WTC11 (cell line): ENCODE measurements around the gene FBXL2. TPM values are rescaled to one million over a fixed set of nuclear protein-coding genes. Genes with fewer than 3 reads are reported as not detected.

Source experiments
- ATAC-seq: fragments of 200-7000 bp; cut with Tn5 transposase; 2 replicates; pipeline ENCODE4 v1.10.0; 2021; ENCODE audit warnings: mild to moderate bottlenecking, moderate library complexity
- CTCF ChIA-PET: fragments of 300-600 bp; sonication (Branson Sonifier 250); formaldehyde crosslinking; loops from one replicate; lab custom pipeline; 2021; ENCODE audit warnings: antibody characterized with exemption; lab: Charles Lee
- POLR2A ChIA-PET: fragments of 350-600 bp; sonication (Branson Sonifier 250); formaldehyde crosslinking; loops from one replicate; lab custom pipeline; 2021; ENCODE audit warnings: antibody characterized with exemption; lab: Charles Lee
- DNase-seq: peaks from one replicate; pipeline ENCODE4 v3.0.0; 2021; ENCODE audit warnings: low spot score
- H3K27ac Mint-ChIP-seq: 2 replicates; pipeline ENCODE4 v1.8.0; 2021; ENCODE audit warnings: mixed read lengths
- H3K27me3 Mint-ChIP-seq: 2 replicates; pipeline ENCODE4 v1.8.0; 2021; ENCODE audit warnings: low read depth, mild to moderate bottlenecking, moderate library complexity, mixed read lengths
- H3K36me3 Mint-ChIP-seq: 2 replicates; pipeline ENCODE4 v1.8.0; 2021; ENCODE audit warnings: mixed read lengths
- H3K4me1 Mint-ChIP-seq: 2 replicates; pipeline ENCODE4 v1.8.0; 2022; ENCODE audit warnings: mixed read lengths
- H3K4me3 Mint-ChIP-seq: 2 replicates; pipeline ENCODE4 v1.8.0; 2021; ENCODE audit warnings: mild to moderate bottlenecking, moderate library complexity, mixed read lengths
- H3K9me3 Mint-ChIP-seq: 2 replicates; pipeline ENCODE4 v1.8.0; 2021; ENCODE audit warnings: mixed read lengths
- CREB1 ChIP-seq: sonication (generic); formaldehyde crosslinking; IDR thresholded peaks from 2 replicates; pipeline ENCODE4 v1.8.0; 2023; ENCODE audit warnings: mild to moderate bottlenecking, missing genetic modification reagents
- CREM ChIP-seq: sonication (generic); formaldehyde crosslinking; IDR thresholded peaks from 2 replicates; pipeline ENCODE4 v1.8.1; 2022; ENCODE audit warnings: mild to moderate bottlenecking, missing genetic modification reagents, moderate library complexity
- E2F4 ChIP-seq: sonication (generic); formaldehyde crosslinking; IDR thresholded peaks from 2 replicates; pipeline ENCODE4 v1.8.1; 2022; ENCODE audit warnings: low read depth, mild to moderate bottlenecking, moderate library complexity, missing genetic modification reagents, borderline replicate concordance
- HMGA2 ChIP-seq: fragments of 250-450 bp; sonication (Bioruptor Pico); IDR thresholded peaks from 2 replicates; pipeline ENCODE4 v1.4.0; 2021; ENCODE audit warnings: mild to moderate bottlenecking, moderate library complexity
- NFE2L1 ChIP-seq: sonication (generic); formaldehyde crosslinking; IDR thresholded peaks from 2 replicates; pipeline ENCODE4 v1.8.1; 2023; ENCODE audit warnings: missing genetic modification reagents
- NR2C2 ChIP-seq: sonication (generic); formaldehyde crosslinking; IDR thresholded peaks from 2 replicates; pipeline ENCODE4 v1.8.0; 2022; ENCODE audit warnings: mild to moderate bottlenecking, missing genetic modification reagents
- PRDM15 ChIP-seq: sonication (generic); formaldehyde crosslinking; IDR thresholded peaks from 2 replicates; pipeline ENCODE4 v1.8.0; 2022; ENCODE audit warnings: missing genetic modification reagents
- PRRX2 ChIP-seq: fragments of 250-450 bp; sonication (Bioruptor Pico); IDR thresholded peaks from 2 replicates; pipeline ENCODE4 v1.8.0; 2021; ENCODE audit warnings: mild to moderate bottlenecking
- RELA ChIP-seq: sonication (generic); formaldehyde crosslinking; IDR thresholded peaks from 2 replicates; pipeline ENCODE4 v1.8.1; 2022; ENCODE audit warnings: missing genetic modification reagents, mild to moderate bottlenecking, borderline replicate concordance
- TCF7 ChIP-seq: sonication (generic); formaldehyde crosslinking; IDR thresholded peaks from 2 replicates; pipeline ENCODE4 v1.8.0; 2022; ENCODE audit warnings: mild to moderate bottlenecking, low read depth, missing genetic modification reagents, moderate library complexity
- TEAD4 ChIP-seq: sonication (generic); formaldehyde crosslinking; IDR thresholded peaks from 2 replicates; pipeline ENCODE4 v1.8.0; 2022; ENCODE audit warnings: mild to moderate bottlenecking, missing genetic modification reagents
- ZBTB21 ChIP-seq: sonication (generic); formaldehyde crosslinking; IDR thresholded peaks from 2 replicates; pipeline ENCODE4 v1.8.1; 2023; ENCODE audit warnings: mild to moderate bottlenecking, missing genetic modification reagents, borderline replicate concordance
- ZNF138 ChIP-seq: sonication (generic); formaldehyde crosslinking; conservative IDR thresholded peaks from 2 replicates; pipeline ENCODE4 v1.8.1; 2022; ENCODE audit warnings: mild to moderate bottlenecking, moderate library complexity, missing genetic modification reagents
- ZNF281 ChIP-seq: sonication (generic); formaldehyde crosslinking; IDR thresholded peaks from 2 replicates; pipeline ENCODE4 v1.8.0; 2023; ENCODE audit warnings: mild to moderate bottlenecking, missing genetic modification reagents
- ZNF317 ChIP-seq: sonication (generic); formaldehyde crosslinking; IDR thresholded peaks from 2 replicates; pipeline ENCODE4 v1.8.1; 2023; ENCODE audit warnings: low read depth, mild to moderate bottlenecking, moderate library complexity, missing genetic modification reagents, borderline replicate concordance
- ZNF416 ChIP-seq: fragments of 250-450 bp; sonication (Bioruptor Pico); IDR thresholded peaks from 2 replicates; pipeline ENCODE4 v1.9.0; 2021; ENCODE audit warnings: mild to moderate bottlenecking, inconsistent platforms
- ZNF425 ChIP-seq: fragments of 250-450 bp; sonication (Bioruptor Pico); conservative IDR thresholded peaks from 2 replicates; pipeline ENCODE4 v1.9.0; 2021; ENCODE audit warnings: mild to moderate bottlenecking
- ZNF671 ChIP-seq: fragments of 250-450 bp; sonication (Bioruptor Pico); IDR thresholded peaks from 2 replicates; pipeline ENCODE4 v1.8.0; 2021; ENCODE audit warnings: mild to moderate bottlenecking
- ZSCAN18 ChIP-seq: fragments of 250-450 bp; sonication (Bioruptor Pico); IDR thresholded peaks from 2 replicates; pipeline ENCODE4 v2.1.2; 2022; ENCODE audit warnings: mild to moderate bottlenecking, moderate library complexity
- total RNA-seq: library from RNA; stranded (reverse); gene quantifications from 3 replicates; pipeline ENCODE4 v1.2.3, GENCODE V29; 2021

The FBXL2 gene
- total RNA-seq, 1 experiment from 2014 or later = 2.9 TPM

- Mint-ChIP-seq H3K27me3 (no peaks in the 10 kb centered on the region), H3K4me3 (no peak overlapping the region), H3K36me3 (no peaks in the 10 kb centered on the region), H3K4me1 (no peaks in the 10 kb centered on the region), H3K9me3 (peaks cover 4% of the 10 kb centered on the region), H3K27ac (no peak overlapping the region)
- ChIA-PET CTCF (interaction anchor here (0.5 to 1.6 kb wide), 6 partner anchors 17 to 122 kb away, joined by 3 to 7 read pairs (median 4); no protein-coding TSS in a partner anchor), POLR2A (no interaction called here)
- no peak for TF ChIP-seq TEAD4 (CRISPR knock-in tag)
- TF ChIP-seq ZNF281 (CRISPR knock-in tag) = no peak
- no peak for TF ChIP-seq ZSCAN18 (CRISPR knock-in tag)
- TF ChIP-seq CREM (CRISPR knock-in tag) = no peak
- no peak for TF ChIP-seq ZBTB21
- TF ChIP-seq PRDM15 (CRISPR knock-in tag) = no peak
- TF ChIP-seq TCF7 (CRISPR knock-in tag) = no peak
- no peak for TF ChIP-seq RELA (CRISPR knock-in tag)
- TF ChIP-seq HMGA2 (CRISPR knock-in tag) = no peak
- TF ChIP-seq NR2C2 (CRISPR knock-in tag) = no peak
- TF ChIP-seq ZNF138 = no peak
- no peak for TF ChIP-seq ZNF416 (CRISPR knock-in tag)
- no peak for TF ChIP-seq NFE2L1
- TF ChIP-seq ZNF317 (CRISPR knock-in tag) = no peak
- no peak for TF ChIP-seq ZNF425 (CRISPR knock-in tag)
- no peak for TF ChIP-seq ZNF671 (CRISPR knock-in tag)
- no peak for TF ChIP-seq E2F4 (CRISPR knock-in tag)
- TF ChIP-seq PRRX2 (CRISPR knock-in tag) = no peak
- no peak for TF ChIP-seq CREB1 (CRISPR knock-in tag)
- ATAC-seq (peak; percentile 56; the same call in 1 of the 2 replicates), DNase-seq (no peak)
Observed at GRCh38 chr3:33250712-33251111, 26.5 kb upstream of the FBXL2 start.
